ENCODE measurements around the gene ZNRF3.

ZNRF3 gene

DNA sequence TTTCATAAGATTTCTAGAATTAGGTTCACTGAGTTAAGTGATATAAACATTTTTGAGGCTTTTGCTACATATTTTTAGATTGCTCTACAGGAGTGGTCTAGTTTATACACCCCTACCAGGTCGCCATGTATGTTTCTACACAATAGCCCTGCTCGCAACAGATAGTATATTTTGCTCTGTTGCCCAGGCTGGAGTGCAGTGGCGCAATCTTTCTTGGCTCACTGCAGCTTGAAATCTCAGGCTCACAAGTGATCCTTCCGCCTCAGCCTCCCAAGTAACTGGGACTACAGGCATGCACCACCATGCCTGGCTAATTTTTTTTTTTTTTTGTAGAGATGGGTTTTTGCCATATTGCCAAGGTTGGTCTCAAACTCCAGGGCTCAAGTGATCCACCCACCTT, 10.4 kb downstream of the ZNRF3 start:
- H3K9ac ChIP-seq (ENCODE audit: low read depth, low read length): no peak overlapping the region
- ATAC-seq (ENCODE audit: insufficient read depth, low read depth) (no peak), DNase-seq (no peak)
- H3K9me3 ChIP-seq (ENCODE audit: insufficient read depth, low read length, severe bottlenecking): no peaks in the 10 kb centered on the region
- peaks cover 59% of the 10 kb centered on the region for H4K20me1 ChIP-seq (ENCODE audit: insufficient read depth, low read length)
- TF ChIP-seq CTCF (IDR thresholded peaks at IDR 0.05; ENCODE audit: borderline replicate concordance, extremely low read depth, low read length, poor library complexity, severe bottlenecking): no peak
- TF ChIP-seq EZH2 (IDR thresholded peaks at IDR 0.05; ENCODE audit: borderline replicate concordance, low read depth, low read length, severe bottlenecking): no peak
- peaks cover 9% of the 10 kb centered on the region for H3K4me1 ChIP-seq (ENCODE audit: insufficient read depth, low read length)
- no peak overlapping the region for H3K4me2 ChIP-seq (ENCODE audit: insufficient read depth, low read length)
- H3K27me3 ChIP-seq (ENCODE audit: insufficient read depth, low read length, poor library complexity): no peaks in the 10 kb centered on the region
- H3K79me2 ChIP-seq (ENCODE audit: insufficient read depth, low read length): peaks cover 5% of the 10 kb centered on the region
- H3K27ac ChIP-seq (ENCODE audit: low read length): no peak overlapping the region
- H2AFZ ChIP-seq (ENCODE audit: low read depth, low read length): no peak overlapping the region
- H3K36me3 ChIP-seq (ENCODE audit: insufficient read depth, low read length): no peaks in the 10 kb centered on the region
- no peak overlapping the region for H3K4me3 ChIP-seq (ENCODE audit: low read depth in 1 of 2, low read length in 2 of 2)

DNA sequence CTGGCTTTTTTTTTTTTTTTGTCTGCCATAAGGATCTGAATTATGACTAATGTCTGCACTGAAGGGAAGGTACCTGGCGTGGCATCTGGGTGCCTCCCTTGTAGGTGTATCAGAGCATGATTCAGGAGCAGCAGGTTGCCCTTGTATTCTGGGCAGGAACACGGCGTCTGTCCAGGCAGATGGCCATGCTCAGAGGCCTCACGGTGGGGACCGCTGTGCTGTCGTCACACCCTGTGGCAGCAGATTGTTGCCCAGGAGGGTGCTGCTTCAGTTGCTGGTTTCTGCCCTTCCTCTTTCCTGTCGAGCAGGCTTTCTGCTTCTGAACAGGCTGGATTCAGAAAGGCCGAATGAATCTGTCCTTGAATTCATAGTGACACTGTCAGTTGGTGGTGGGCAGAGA, 11.0 kb downstream of the ZNRF3 start:
- Histone ChIP-seq H3K27ac (ENCODE audit: low read length) (no peak overlapping the region), H2AFZ (ENCODE audit: low read depth, low read length) (no peak overlapping the region), H3K4me1 (ENCODE audit: insufficient read depth, low read length) (peaks cover 14% of the 10 kb centered on the region), H3K9me3 (ENCODE audit: insufficient read depth, low read length, severe bottlenecking) (no peaks in the 10 kb centered on the region), H3K4me3 (ENCODE audit: low read depth in 1 of 2, low read length in 2 of 2) (no peak overlapping the region), H3K79me2 (ENCODE audit: insufficient read depth, low read length) (peaks cover 5% of the 10 kb centered on the region), H4K20me1 (ENCODE audit: insufficient read depth, low read length) (peaks cover 56% of the 10 kb centered on the region), H3K27me3 (ENCODE audit: insufficient read depth, low read length, poor library complexity) (no peaks in the 10 kb centered on the region), H3K4me2 (ENCODE audit: insufficient read depth, low read length) (no peak overlapping the region), H3K36me3 (ENCODE audit: insufficient read depth, low read length) (no peaks in the 10 kb centered on the region), H3K9ac (ENCODE audit: low read depth, low read length) (no peak overlapping the region)
- TF ChIP-seq EZH2 (IDR thresholded peaks at IDR 0.05; ENCODE audit: borderline replicate concordance, low read depth, low read length, severe bottlenecking): no peak
- TF ChIP-seq CTCF (IDR thresholded peaks at IDR 0.05; ENCODE audit: borderline replicate concordance, extremely low read depth, low read length, poor library complexity, severe bottlenecking): no peak
- DNase-seq (no peak), ATAC-seq (ENCODE audit: insufficient read depth, low read depth) (no peak)

DNA sequence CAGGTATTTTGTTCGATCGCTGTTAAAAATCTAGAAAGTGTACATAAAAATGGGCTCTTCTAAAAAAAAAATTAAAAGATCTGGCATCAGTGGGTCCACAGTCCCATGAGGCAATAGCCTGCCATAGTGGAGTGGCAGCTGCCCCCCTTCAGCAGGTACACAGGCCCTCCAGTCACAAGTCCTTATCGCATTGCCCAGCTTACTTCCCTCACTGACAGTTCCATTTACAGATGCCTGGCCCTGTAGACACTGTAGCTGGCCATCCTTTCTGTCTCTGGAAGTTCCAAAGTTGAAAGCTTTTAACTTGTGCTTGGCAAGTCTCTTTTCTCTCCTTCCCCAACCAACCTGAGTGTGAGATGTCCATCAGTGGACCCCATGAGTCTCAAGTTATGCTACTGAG, 11.4 kb downstream of the ZNRF3 start:
- no peaks in the 10 kb centered on the region for H3K27me3 ChIP-seq (ENCODE audit: insufficient read depth, low read length, poor library complexity)
- TF ChIP-seq CTCF (IDR thresholded peaks at IDR 0.05; ENCODE audit: borderline replicate concordance, extremely low read depth, low read length, poor library complexity, severe bottlenecking) (no peak), EZH2 (IDR thresholded peaks at IDR 0.05; ENCODE audit: borderline replicate concordance, low read depth, low read length, severe bottlenecking) (no peak)

GRCh38 chr22:28896611-28897010, 13.2 kb downstream of the ZNRF3 start:
- H3K4me2 ChIP-seq (ENCODE audit: insufficient read depth, low read length): no peak overlapping the region
- peaks cover 2% of the 10 kb centered on the region; the same call in 1 of the 2 replicates for H3K79me2 ChIP-seq (ENCODE audit: insufficient read depth, low read length)
- no peak overlapping the region for H3K27ac ChIP-seq (ENCODE audit: low read length)
- H3K27me3 ChIP-seq (ENCODE audit: insufficient read depth, low read length, poor library complexity): no peaks in the 10 kb centered on the region
- no peaks in the 10 kb centered on the region for H3K36me3 ChIP-seq (ENCODE audit: insufficient read depth, low read length)
- H3K9me3 ChIP-seq (ENCODE audit: insufficient read depth, low read length, severe bottlenecking): no peaks in the 10 kb centered on the region
- no peak for TF ChIP-seq CTCF (IDR thresholded peaks at IDR 0.05; ENCODE audit: borderline replicate concordance, extremely low read depth, low read length, poor library complexity, severe bottlenecking)
- no peak for TF ChIP-seq EZH2 (IDR thresholded peaks at IDR 0.05; ENCODE audit: borderline replicate concordance, low read depth, low read length, severe bottlenecking)
- peaks cover 25% of the 10 kb centered on the region for H3K4me1 ChIP-seq (ENCODE audit: insufficient read depth, low read length)
- ATAC-seq (ENCODE audit: insufficient read depth, low read depth) (no peak), DNase-seq (no peak)
- peaks cover 55% of the 10 kb centered on the region for H4K20me1 ChIP-seq (ENCODE audit: insufficient read depth, low read length)
- H2AFZ ChIP-seq (ENCODE audit: low read depth, low read length): no peak overlapping the region
- no peak overlapping the region for H3K9ac ChIP-seq (ENCODE audit: low read depth, low read length)
- H3K4me3 ChIP-seq (ENCODE audit: low read depth in 1 of 2, low read length in 2 of 2): no peak overlapping the region

More for the DNA sequence above, 11.4 kb downstream of the ZNRF3 start:
- Histone ChIP-seq H3K9me3 (ENCODE audit: insufficient read depth, low read length, severe bottlenecking) (no peaks in the 10 kb centered on the region), H3K79me2 (ENCODE audit: insufficient read depth, low read length) (peaks cover 3% of the 10 kb centered on the region), H2AFZ (ENCODE audit: low read depth, low read length) (no peak overlapping the region), H4K20me1 (ENCODE audit: insufficient read depth, low read length) (peaks cover 52% of the 10 kb centered on the region), H3K9ac (ENCODE audit: low read depth, low read length) (no peak overlapping the region), H3K27ac (ENCODE audit: low read length) (no peak overlapping the region), H3K36me3 (ENCODE audit: insufficient read depth, low read length) (no peaks in the 10 kb centered on the region), H3K4me2 (ENCODE audit: insufficient read depth, low read length) (no peak overlapping the region), H3K4me3 (ENCODE audit: low read depth in 1 of 2, low read length in 2 of 2) (no peak overlapping the region), H3K4me1 (ENCODE audit: insufficient read depth, low read length) (peaks cover 19% of the 10 kb centered on the region)
- no peak for ATAC-seq (ENCODE audit: insufficient read depth, low read depth)
- no peak for DNase-seq
